GM19240 (cell line): ENCODE measurements around the gene RIPK4.

ENCODE experiments used
- DNase-seq: peaks from one replicate; pipeline ENCODE4 v3.0.0; 2011; ENCODE audit warnings: low spot score; ENCODE audit not compliant: insufficient read length

RIPK4 gene

GRCh38 chr21:41766883-41767605 is at the start of gene RIPK4:
RIPK4 (minus strand) TSS chr21:41767052; CDS start chr21:41767041, 11 bp downstream.
- DNase-seq: peak; percentile 29

GRCh38 chr21:41815652-41816582 is 49.1 kb upstream of the RIPK4 start:
- DNase-seq: no peak

GRCh38 chr21:41813226-41813625 is 46.4 kb upstream of the RIPK4 start:
- DNase-seq: no peak

GRCh38 chr21:41812679-41813078 is 45.8 kb upstream of the RIPK4 start:
- DNase-seq: no peak

DNA sequence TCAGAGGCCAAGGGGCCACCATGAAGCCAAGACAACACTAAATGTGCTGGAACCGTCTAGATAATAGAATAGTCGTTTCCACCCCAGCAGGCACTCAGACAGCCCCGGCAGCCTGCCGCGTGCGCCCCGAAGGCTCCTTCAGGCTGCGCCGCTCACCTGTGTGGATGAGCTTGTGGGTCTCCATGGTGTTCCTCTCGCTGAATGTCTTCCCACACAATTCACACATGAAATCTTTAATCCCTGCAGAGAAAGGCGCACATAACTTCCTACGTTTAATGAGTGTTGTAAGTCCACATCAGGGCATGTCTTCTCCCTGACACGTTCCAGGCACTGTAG is 43.7 kb upstream of the RIPK4 start:
- DNase-seq: no peak

- no peak for DNase-seq
Measured at GRCh38 chr21:41809891-41810596, 43.2 kb upstream of the RIPK4 start.

- DNase-seq: no peak
Measured at GRCh38 chr21:41808846-41809245, 42.0 kb upstream of the RIPK4 start.

- DNase-seq: no peak
Measured at GRCh38 chr21:41808094-41808493, 41.2 kb upstream of the RIPK4 start.

GRCh38 chr21:41806773-41807172 is 39.9 kb upstream of the RIPK4 start:
- DNase-seq: no peak

DNA sequence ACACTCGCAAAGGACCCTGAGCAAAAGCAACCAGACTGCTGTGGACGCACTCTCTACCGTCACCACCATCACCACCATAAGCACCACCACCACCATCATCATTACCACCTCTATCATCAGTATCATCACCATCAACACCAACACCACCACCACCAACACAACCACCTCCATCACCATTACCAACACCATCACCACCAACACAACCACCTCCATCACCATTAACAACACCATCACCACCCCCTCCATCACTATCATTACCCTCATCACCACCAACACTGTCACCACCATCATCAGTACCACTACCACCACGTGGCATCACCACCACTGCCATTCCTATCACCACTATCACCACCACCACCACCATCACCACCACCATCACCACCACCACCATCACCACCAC is 38.8 kb upstream of the RIPK4 start:
- no peak for DNase-seq

DNA sequence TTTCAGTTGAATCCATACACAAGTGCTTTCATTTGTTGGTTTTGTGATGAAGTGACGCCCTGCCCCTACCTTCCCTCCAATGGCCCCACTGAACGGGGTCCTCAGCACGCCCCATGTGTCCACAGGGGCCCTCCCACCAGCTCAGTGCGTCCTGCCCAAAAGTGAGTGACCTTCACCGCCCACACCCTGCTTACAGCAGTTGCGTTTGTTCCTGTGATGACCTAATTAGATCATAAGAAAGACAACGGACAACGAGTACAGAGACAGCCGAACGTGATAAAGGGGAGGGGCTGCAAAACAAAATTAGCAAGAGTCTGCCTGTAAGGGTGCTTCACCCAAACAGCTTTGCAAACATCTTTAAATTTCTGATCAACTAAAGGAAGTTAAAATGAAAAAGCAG is 38.2 kb upstream of the RIPK4 start:
- DNase-seq: no peak

- DNase-seq: no peak
Measured at GRCh38 chr21:41804381-41804780, 37.5 kb upstream of the RIPK4 start.

DNA sequence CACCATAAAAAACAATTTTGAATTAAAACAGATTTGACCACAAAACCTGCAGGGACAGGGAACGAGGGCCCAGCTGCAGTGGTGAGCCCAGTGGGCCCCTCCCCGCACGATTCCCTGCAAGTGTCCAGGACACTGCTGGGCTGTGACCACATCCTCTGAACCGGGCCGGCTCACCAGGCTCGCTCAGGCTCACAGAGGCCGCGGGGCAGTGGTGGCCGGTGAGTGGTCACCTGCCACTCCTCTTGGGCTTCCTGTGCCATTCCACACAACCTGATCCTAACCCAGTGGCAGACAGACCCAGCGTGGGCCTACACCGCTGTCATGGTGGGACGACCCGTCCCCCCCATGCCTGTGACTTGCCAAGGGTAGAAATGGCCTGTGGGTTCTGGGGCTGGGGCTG is 36.5 kb upstream of the RIPK4 start:
- DNase-seq: no peak

GRCh38 chr21:41802684-41803083 is 35.8 kb upstream of the RIPK4 start:
- DNase-seq: no peak

- DNase-seq: no peak
Measured at GRCh38 chr21:41802198-41802584, 35.3 kb upstream of the RIPK4 start.

DNA sequence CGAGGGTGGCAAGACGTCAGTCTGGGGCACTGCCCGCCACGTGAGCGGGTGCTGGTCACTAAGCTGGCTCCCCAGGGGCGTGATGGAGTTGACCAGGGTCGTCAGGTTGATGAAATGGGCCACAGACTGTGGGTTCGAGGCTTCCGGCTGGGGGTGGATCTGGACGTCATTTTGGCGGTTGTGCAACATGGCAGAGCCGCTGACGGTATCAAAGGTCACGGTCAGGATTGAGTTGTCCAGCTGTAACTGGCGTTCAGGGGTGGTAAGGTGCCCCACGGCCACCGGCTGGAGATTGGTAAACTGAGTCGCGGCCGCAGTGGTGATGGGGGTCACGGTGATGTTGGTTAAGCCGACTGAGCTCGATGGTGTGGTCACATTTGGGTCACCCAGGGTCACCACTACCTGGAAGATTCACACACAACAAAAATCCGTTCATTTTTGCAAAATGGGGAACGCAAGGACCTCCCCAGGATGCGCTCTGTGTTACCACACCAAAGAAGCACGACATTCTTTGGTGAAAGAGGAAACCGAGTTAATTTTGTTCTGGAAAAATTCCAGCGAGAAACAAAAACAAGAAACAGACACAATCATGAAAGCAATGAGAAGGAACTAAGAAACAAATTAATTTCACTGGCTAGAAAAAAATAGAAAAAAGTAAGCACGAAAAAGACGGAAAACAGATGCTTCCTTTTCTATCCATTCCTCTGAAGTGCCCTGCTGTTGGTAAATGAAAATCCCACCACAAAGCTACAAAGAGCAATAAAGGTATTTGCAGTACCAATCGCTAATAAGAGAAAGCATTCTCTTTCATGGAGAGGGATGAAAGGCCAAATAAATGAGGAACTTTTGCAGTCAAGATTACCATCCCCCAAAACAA is 34.7 kb upstream of the RIPK4 start:
- DNase-seq: no peak

GRCh38 chr21:41800425-41801320 is 33.8 kb upstream of the RIPK4 start:
- no peak for DNase-seq

DNA sequence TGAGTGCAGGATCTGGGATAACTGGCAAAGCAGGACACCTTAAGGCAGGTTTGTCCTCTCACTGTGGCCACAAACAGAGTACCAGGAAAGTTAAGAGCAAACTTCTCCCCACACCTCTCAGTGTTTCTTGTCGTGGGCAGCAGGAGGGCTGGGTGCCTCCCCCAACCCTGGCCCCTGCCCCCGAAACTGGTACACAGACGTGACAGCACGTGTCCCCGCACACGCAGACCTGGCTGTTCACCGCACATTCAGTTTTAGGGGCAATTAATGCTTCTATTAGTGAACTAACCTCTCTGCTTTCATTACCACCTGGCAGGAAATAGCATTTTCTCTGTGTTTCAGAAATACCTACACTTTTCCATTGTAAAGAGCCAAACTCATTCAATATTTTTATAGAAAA is 32.9 kb upstream of the RIPK4 start:
- no peak for DNase-seq

- DNase-seq: no peak
Measured at GRCh38 chr21:41798326-41798725, 31.5 kb upstream of the RIPK4 start.

GRCh38 chr21:41796476-41797080 is 29.7 kb upstream of the RIPK4 start:
- no peak for DNase-seq
